Mucosa of rectum (tissue), 2 donors: ENCODE measurements around the gene COL23A1.

Experiments
- H3K27ac ChIP-seq, 2 donors: one replicate each; pipeline ENCODE4 v1.7.0; 2013; ENCODE audit warnings: inconsistent platforms in 2 of 2, low read depth in 2 of 2, low read length in 2 of 2
- H3K27me3 ChIP-seq, 2 donors: one replicate each; pipeline ENCODE4 v1.7.0; 2013; ENCODE audit warnings: low read length in 2 of 2; ENCODE audit not compliant: control insufficient read depth in 2 of 2, insufficient read depth in 2 of 2
- H3K36me3 ChIP-seq, 2 donors: one replicate each; pipeline ENCODE4 v1.7.0; 2013; ENCODE audit warnings: low read length in 2 of 2; ENCODE audit not compliant: control insufficient read depth in 2 of 2, insufficient read depth in 2 of 2
- H3K4me1 ChIP-seq, 2 donors: one replicate each; pipeline ENCODE4 v1.7.0; 2013; ENCODE audit warnings: low read length in 2 of 2, mild to moderate bottlenecking in 1 of 2; ENCODE audit not compliant: control insufficient read depth in 2 of 2, insufficient read depth in 2 of 2
- H3K4me3 ChIP-seq, 2 donors: one replicate each; pipeline ENCODE4 v1.7.0; 2013; ENCODE audit warnings: low read length in 2 of 2
- H3K9ac ChIP-seq, 2 donors: one replicate each; pipeline ENCODE4 v1.7.0; 2013; ENCODE audit warnings: low read length in 2 of 2, low read depth in 1 of 2, mild to moderate bottlenecking in 1 of 2
- H3K9me3 ChIP-seq, 2 donors: one replicate each; pipeline ENCODE4 v1.7.0; 2013; ENCODE audit warnings: low read length in 2 of 2; ENCODE audit not compliant: control insufficient read depth in 2 of 2
- donor health status: healthy.
- donor health status: Normal muscosa, but diverticular disease.

COL23A1 gene

DNA sequence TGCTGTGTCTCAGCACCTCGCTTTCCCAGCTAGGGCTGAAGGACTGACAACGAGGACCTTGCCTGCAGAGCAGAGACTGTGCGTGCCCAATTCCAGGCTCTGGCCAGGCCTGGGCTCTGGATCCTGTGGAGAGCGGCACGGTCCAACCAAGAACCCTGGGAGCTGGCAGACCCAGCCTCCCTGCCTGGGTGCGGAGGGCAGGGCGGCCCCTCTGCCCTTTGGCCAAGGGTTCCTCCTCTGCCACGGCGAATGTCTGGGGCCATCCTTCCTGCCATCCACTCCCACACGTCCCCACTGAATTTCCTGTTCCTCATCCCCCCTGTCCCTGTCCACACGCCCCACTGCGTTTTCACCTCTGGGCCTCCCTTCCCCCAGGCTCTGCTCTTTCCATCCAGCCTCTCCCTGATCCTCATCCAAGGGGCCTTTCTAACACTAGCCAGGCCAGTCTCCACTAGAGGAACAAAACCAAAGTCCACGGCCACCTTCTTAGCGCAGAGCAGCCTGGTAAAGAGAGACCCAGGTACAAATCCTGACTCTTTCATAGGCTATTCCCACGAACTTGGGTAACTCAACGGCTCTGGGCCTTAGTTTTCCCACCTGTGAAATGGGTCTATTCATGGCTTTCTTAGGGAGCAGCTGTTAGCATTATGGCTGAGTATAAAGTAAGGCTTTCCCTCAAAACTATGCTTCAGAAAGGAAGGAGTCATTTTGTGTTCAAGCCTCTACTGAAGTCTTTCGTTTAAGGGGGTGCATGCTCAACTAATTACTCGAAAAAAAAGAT is 262.1 kb downstream of the COL23A1 start:
- Histone ChIP-seq H3K4me3 (no peak overlapping the region), H3K27me3 (no peaks in the 10 kb centered on the region), H3K4me1 (peaks cover 0 to 8% of the 10 kb centered on the region in 2 donors), H3K36me3 (no peaks in the 10 kb centered on the region), H3K9me3 (no peaks in the 10 kb centered on the region), H3K9ac (no peak overlapping the region), H3K27ac (no peak overlapping the region)

DNA sequence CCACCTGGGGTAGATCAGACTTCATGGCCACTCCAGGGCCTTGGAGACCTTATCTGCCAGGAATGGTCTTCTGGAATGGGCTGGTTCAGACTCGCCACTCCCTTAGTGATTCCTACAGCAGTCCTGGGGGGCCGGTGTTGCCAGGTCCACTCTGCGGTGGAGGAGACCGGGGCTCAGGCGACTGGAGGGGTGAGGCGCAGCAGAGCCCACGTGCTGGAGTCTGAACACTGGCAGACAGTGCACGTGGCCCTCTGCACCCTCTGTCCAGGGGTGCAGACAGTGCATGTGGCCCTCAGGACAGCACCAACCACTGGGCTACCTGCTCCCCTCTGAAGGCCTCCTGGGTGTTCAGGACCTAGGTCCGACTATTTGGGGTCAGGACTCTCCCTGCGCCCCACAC is 262.7 kb downstream of the COL23A1 start:
- no peaks in the 10 kb centered on the region for H3K27me3 ChIP-seq
- no peak overlapping the region for H3K27ac ChIP-seq
- no peaks in the 10 kb centered on the region for H3K9me3 ChIP-seq
- H3K36me3 ChIP-seq, result no peaks in the 10 kb centered on the region
- no peak overlapping the region for H3K9ac ChIP-seq
- no peak overlapping the region for H3K4me3 ChIP-seq
- H3K4me1 ChIP-seq, result peaks cover 0 to 8% of the 10 kb centered on the region in 2 donors

DNA sequence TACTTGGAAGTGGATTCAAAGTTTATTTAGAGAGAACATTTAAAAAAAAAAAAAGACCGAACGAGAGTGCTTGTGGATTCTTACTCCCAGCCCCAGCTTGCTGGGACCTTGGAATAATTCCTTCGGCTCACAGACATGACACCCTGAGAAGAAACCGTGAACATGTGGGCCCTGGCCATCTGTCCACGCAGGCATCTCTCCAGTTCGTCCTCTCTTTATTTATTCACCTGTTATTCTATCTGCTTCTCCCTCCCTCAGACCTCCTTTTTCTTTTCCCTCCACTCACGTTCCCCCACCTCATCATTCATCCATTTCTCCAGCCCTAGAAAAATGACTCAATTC is 263.8 kb downstream of the COL23A1 start:
- no peak overlapping the region for H3K27ac ChIP-seq
- H3K27me3 ChIP-seq, result no peaks in the 10 kb centered on the region
- H3K4me1 ChIP-seq, result no peaks in the 10 kb centered on the region
- no peaks in the 10 kb centered on the region for H3K9me3 ChIP-seq
- no peak overlapping the region for H3K9ac ChIP-seq
- H3K36me3 ChIP-seq, result no peaks in the 10 kb centered on the region
- no peak overlapping the region for H3K4me3 ChIP-seq

GRCh38 chr5:178325679-178326373 is 264.4 kb downstream of the COL23A1 start:
- Histone ChIP-seq H3K4me1 (no peaks in the 10 kb centered on the region), H3K9me3 (no peaks in the 10 kb centered on the region), H3K4me3 (no peak overlapping the region), H3K36me3 (no peaks in the 10 kb centered on the region), H3K27ac (no peak overlapping the region), H3K27me3 (no peaks in the 10 kb centered on the region), H3K9ac (no peak overlapping the region)

- Histone ChIP-seq H3K27me3 (no peaks in the 10 kb centered on the region), H3K9me3 (no peaks in the 10 kb centered on the region), H3K27ac (no peak overlapping the region), H3K36me3 (no peaks in the 10 kb centered on the region), H3K4me3 (no peak overlapping the region), H3K4me1 (no peaks in the 10 kb centered on the region), H3K9ac (no peak overlapping the region)
Observed at GRCh38 chr5:178325311-178325678, 264.9 kb downstream of the COL23A1 start.

DNA sequence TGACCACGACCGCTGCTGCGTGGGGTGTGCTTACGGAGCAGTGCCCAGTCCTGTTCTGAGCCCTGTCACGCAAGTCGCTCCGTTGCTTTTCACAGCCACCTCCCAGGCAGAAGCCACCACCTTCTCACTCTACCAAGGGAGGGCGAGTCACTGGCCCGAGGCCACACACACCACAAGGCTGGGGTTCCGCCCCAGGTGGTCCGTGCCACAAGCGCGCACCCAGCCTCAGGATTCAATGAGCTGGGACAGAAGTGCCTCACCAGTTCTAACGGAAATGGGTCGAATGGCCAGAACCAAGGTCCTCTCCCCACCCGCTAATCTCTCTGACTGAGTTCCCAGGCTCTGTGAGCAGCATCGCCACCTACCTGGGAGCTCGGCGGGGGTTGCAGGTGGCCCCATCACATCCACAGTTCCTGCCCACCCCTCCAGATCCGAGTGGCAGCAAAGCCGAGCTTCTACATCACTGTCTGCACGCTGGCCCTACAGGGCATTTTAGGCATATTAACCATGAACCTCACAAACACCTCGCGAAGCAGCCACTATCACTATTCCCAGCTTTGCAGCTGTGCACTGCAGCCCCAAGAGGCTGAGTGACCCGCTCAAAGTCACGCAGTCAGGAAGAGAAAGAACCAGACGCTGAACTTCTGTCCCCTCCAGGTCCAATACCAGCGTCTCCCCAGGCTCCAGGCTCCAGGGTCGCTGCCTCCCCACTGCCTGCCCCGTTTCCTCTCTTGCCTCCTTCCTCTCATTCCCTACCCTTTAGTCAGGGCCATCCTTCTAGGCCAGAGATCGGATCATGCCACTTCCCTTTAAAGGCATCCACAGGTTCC is 265.5 kb downstream of the COL23A1 start:
- H3K27me3 ChIP-seq, result no peaks in the 10 kb centered on the region
- no peaks in the 10 kb centered on the region for H3K36me3 ChIP-seq
- no peak overlapping the region for H3K4me3 ChIP-seq
- H3K9me3 ChIP-seq, result no peaks in the 10 kb centered on the region
- H3K4me1 ChIP-seq, result no peaks in the 10 kb centered on the region
- H3K27ac ChIP-seq, result no peak overlapping the region
- H3K9ac ChIP-seq, result no peak overlapping the region

- Histone ChIP-seq H3K36me3 (no peaks in the 10 kb centered on the region), H3K27me3 (no peaks in the 10 kb centered on the region), H3K27ac (no peak overlapping the region), H3K4me3 (no peak overlapping the region), H3K9me3 (no peaks in the 10 kb centered on the region), H3K9ac (no peak overlapping the region), H3K4me1 (no peaks in the 10 kb centered on the region)
Observed at GRCh38 chr5:178323961-178324360, 266.2 kb downstream of the COL23A1 start.

- Histone ChIP-seq H3K27ac (no peak overlapping the region), H3K9ac (no peak overlapping the region), H3K9me3 (no peaks in the 10 kb centered on the region), H3K27me3 (no peaks in the 10 kb centered on the region), H3K36me3 (no peaks in the 10 kb centered on the region), H3K4me1 (no peaks in the 10 kb centered on the region), H3K4me3 (no peak overlapping the region)
Observed at GRCh38 chr5:178323541-178323865, 266.7 kb downstream of the COL23A1 start.

DNA sequence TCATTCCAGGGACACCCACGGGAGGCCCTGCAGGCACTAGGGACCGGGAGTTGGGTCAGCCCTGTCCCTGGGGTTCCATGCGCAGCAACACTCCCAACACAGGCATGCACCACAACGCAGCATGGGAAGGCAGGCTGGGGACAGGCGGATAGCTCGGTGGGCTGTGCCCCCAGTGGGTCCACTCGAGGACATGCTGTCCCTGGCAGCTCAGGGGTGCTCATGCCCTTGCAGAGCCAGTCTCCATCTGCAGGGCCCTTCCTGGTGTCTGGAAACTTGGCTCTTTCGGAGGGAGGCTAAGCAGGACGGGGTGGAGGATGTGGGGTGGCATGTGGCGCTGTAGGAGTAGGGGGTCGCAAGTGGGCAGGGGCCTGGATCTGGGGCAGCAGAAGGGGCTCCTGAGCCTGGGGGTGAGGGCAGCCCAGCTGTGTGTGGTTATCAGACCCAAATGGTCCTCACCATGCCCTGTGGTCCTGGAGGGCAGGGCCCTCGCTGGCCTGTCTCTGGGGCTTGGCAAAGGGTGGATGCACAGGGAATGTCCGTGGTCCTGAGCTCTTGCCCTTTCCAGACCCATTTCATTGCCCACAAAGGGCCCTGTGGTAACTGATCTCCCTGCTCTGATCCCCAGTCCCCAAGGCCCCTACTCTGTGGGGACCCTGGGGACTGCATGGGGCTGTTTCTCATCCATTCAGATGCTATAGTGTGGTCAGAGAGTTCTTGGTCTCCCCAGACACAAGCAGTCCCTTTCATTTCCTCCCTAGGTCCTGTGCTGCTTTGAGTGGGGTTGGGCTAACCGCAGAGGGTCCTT is 267.3 kb downstream of the COL23A1 start:
- H3K9me3 ChIP-seq, result no peaks in the 10 kb centered on the region
- no peak overlapping the region for H3K9ac ChIP-seq
- no peaks in the 10 kb centered on the region for H3K36me3 ChIP-seq
- no peaks in the 10 kb centered on the region for H3K27me3 ChIP-seq
- no peaks in the 10 kb centered on the region for H3K4me1 ChIP-seq
- no peak overlapping the region for H3K27ac ChIP-seq
- no peak overlapping the region for H3K4me3 ChIP-seq
